Activated T-helper 17 cell treated with anti-CD3 and anti-CD28 coated beads, Interleukin-2, amount 50 U/mL, for 72 hours (primary cell): ENCODE data around the gene SRP68. TPM values are rescaled to one million over a fixed set of nuclear protein-coding genes. Genes with fewer than 3 reads are reported as not detected.
A peak's percentile ranks its signal among the peaks of the same experiment; 100 is the strongest.

Experiments used
- ATAC-seq: fragments of 150-1000 bp; cut with Tn5 transposase; replicated peaks from 2 replicates; pipeline ENCODE4 v1.10.0; 2021; ENCODE audit warnings: mild to moderate bottlenecking, moderate library complexity
- H3K27ac Mint-ChIP-seq: one replicate; pipeline ENCODE4 v1.8.0; 2022; ENCODE audit warnings: mixed read lengths
- H3K27me3 Mint-ChIP-seq: one replicate; pipeline ENCODE4 v1.8.0; 2022; ENCODE audit warnings: mixed read lengths
- H3K36me3 Mint-ChIP-seq: one replicate; pipeline ENCODE4 v1.8.0; 2022; ENCODE audit warnings: low read depth, mild to moderate bottlenecking, mixed read lengths
- H3K4me1 Mint-ChIP-seq: one replicate; pipeline ENCODE4 v1.8.0; 2022; ENCODE audit warnings: mixed read lengths
- H3K4me3 Mint-ChIP-seq: one replicate; pipeline ENCODE4 v1.8.0; 2022; ENCODE audit warnings: mild to moderate bottlenecking, mixed read lengths
- H3K9me3 Mint-ChIP-seq: one replicate; pipeline ENCODE4 v1.8.0; 2022; ENCODE audit warnings: mixed read lengths
- total RNA-seq, 2 donors: library from RNA; stranded (reverse); gene quantifications; one replicate each; pipeline ENCODE4 v1.2.3, GENCODE V29; 2022

Gene SRP68
- total RNA-seq, 2 donors from 2014 or later: 109 to 117 TPM

- no peak overlapping the region for H3K27ac Mint-ChIP-seq
- no peaks in the 10 kb centered on the region for H3K9me3 Mint-ChIP-seq
- H3K27me3 Mint-ChIP-seq: no peaks in the 10 kb centered on the region
- no peak for ATAC-seq
- H3K4me1 Mint-ChIP-seq: peaks cover 4% of the 10 kb centered on the region
- H3K4me3 Mint-ChIP-seq: no peak overlapping the region
- H3K36me3 Mint-ChIP-seq: no peaks in the 10 kb centered on the region
Measured at GRCh38 chr17:76013377-76013932, 58.9 kb downstream of the SRP68 start.

- no peaks in the 10 kb centered on the region for H3K36me3 Mint-ChIP-seq
- H3K4me1 Mint-ChIP-seq: peaks cover 4% of the 10 kb centered on the region
- H3K9me3 Mint-ChIP-seq: no peaks in the 10 kb centered on the region
- no peaks in the 10 kb centered on the region for H3K27me3 Mint-ChIP-seq
- no peak overlapping the region for H3K4me3 Mint-ChIP-seq
- H3K27ac Mint-ChIP-seq: no peak overlapping the region
- no peak for ATAC-seq
Measured at GRCh38 chr17:76011951-76012350, 60.4 kb downstream of the SRP68 start.

GRCh38 chr17:76009969-76010661, 62.2 kb downstream of the SRP68 start:
- no peaks in the 10 kb centered on the region for H3K27me3 Mint-ChIP-seq
- ATAC-seq: no peak
- H3K36me3 Mint-ChIP-seq: no peaks in the 10 kb centered on the region
- H3K4me1 Mint-ChIP-seq: peaks cover 4% of the 10 kb centered on the region
- H3K9me3 Mint-ChIP-seq: no peaks in the 10 kb centered on the region
- no peak overlapping the region for H3K4me3 Mint-ChIP-seq
- H3K27ac Mint-ChIP-seq: no peak overlapping the region

- H3K27ac Mint-ChIP-seq: no peak overlapping the region
- no peaks in the 10 kb centered on the region for H3K36me3 Mint-ChIP-seq
- no peak overlapping the region for H3K4me3 Mint-ChIP-seq
- peaks cover 4% of the 10 kb centered on the region for H3K4me1 Mint-ChIP-seq
- no peaks in the 10 kb centered on the region for H3K9me3 Mint-ChIP-seq
- no peak for ATAC-seq
- H3K27me3 Mint-ChIP-seq: no peaks in the 10 kb centered on the region
Measured at GRCh38 chr17:76009447-76009846, 62.9 kb downstream of the SRP68 start.

- H3K4me1 Mint-ChIP-seq: peaks cover 4% of the 10 kb centered on the region
- H3K27me3 Mint-ChIP-seq: no peaks in the 10 kb centered on the region
- H3K9me3 Mint-ChIP-seq: no peaks in the 10 kb centered on the region
- no peaks in the 10 kb centered on the region for H3K36me3 Mint-ChIP-seq
- H3K27ac Mint-ChIP-seq: no peak overlapping the region
- H3K4me3 Mint-ChIP-seq: no peak overlapping the region
- no peak for ATAC-seq
Measured at GRCh38 chr17:76008630-76009425, 63.5 kb downstream of the SRP68 start.

GRCh38 chr17:76008208-76008607, 64.1 kb downstream of the SRP68 start:
- H3K27me3 Mint-ChIP-seq: no peaks in the 10 kb centered on the region
- H3K9me3 Mint-ChIP-seq: no peaks in the 10 kb centered on the region
- H3K27ac Mint-ChIP-seq: no peak overlapping the region
- H3K36me3 Mint-ChIP-seq: no peaks in the 10 kb centered on the region
- no peak for ATAC-seq
- no peak overlapping the region for H3K4me3 Mint-ChIP-seq
- peaks cover 4% of the 10 kb centered on the region for H3K4me1 Mint-ChIP-seq

- Mint-ChIP-seq H3K36me3 (no peaks in the 10 kb centered on the region), H3K4me1 (peaks cover 4% of the 10 kb centered on the region), H3K4me3 (no peak overlapping the region), H3K9me3 (no peaks in the 10 kb centered on the region), H3K27me3 (no peaks in the 10 kb centered on the region), H3K27ac (no peak overlapping the region)
- ATAC-seq: no peak
Measured at GRCh38 chr17:76007850-76008165, 64.5 kb downstream of the SRP68 start.

GRCh38 chr17:76007131-76007849, 65.0 kb downstream of the SRP68 start:
- Mint-ChIP-seq H3K4me3 (no peak overlapping the region), H3K27me3 (no peaks in the 10 kb centered on the region), H3K36me3 (no peaks in the 10 kb centered on the region), H3K4me1 (peaks cover 4% of the 10 kb centered on the region), H3K27ac (no peak overlapping the region), H3K9me3 (no peaks in the 10 kb centered on the region)
- no peak for ATAC-seq

GRCh38 chr17:76005263-76006149, 66.8 kb downstream of the SRP68 start:
- Mint-ChIP-seq H3K27me3 (no peaks in the 10 kb centered on the region), H3K4me3 (no peak overlapping the region), H3K4me1 (peaks cover 4% of the 10 kb centered on the region), H3K36me3 (no peaks in the 10 kb centered on the region), H3K9me3 (no peaks in the 10 kb centered on the region), H3K27ac (peak overlapping the region; percentile 53)
- peak; percentile 86 for ATAC-seq

- Mint-ChIP-seq H3K4me3 (no peak overlapping the region), H3K27ac (peak overlapping the region; percentile 53), H3K27me3 (no peaks in the 10 kb centered on the region), H3K9me3 (no peaks in the 10 kb centered on the region), H3K36me3 (no peaks in the 10 kb centered on the region), H3K4me1 (peaks cover 4% of the 10 kb centered on the region)
- no peak for ATAC-seq
Measured at GRCh38 chr17:76004750-76005262, 67.5 kb downstream of the SRP68 start.

GRCh38 chr17:76003915-76004314, 68.4 kb downstream of the SRP68 start:
- no peaks in the 10 kb centered on the region for H3K4me1 Mint-ChIP-seq
- H3K9me3 Mint-ChIP-seq: no peaks in the 10 kb centered on the region
- H3K4me3 Mint-ChIP-seq: no peak overlapping the region
- H3K27me3 Mint-ChIP-seq: no peaks in the 10 kb centered on the region
- no peaks in the 10 kb centered on the region for H3K36me3 Mint-ChIP-seq
- ATAC-seq: no peak
- peak overlapping the region; percentile 39 for H3K27ac Mint-ChIP-seq

GRCh38 chr17:76002100-76002499, 70.2 kb downstream of the SRP68 start:
- H3K27ac Mint-ChIP-seq: no peak overlapping the region
- ATAC-seq: no peak

GRCh38 chr17:76000755-76001521, 71.4 kb downstream of the SRP68 start, which contains the start of gene CDK3:
TSS of gene CDK3 (plus strand) at chr17:76000855. CDS start at chr17:76001426, 571 bp downstream.
- peaks cover 14% of the 10 kb centered on the region for H3K4me1 Mint-ChIP-seq

More at GRCh38 chr17:76002100-76002499, 70.2 kb downstream of the SRP68 start:
- H3K36me3 Mint-ChIP-seq: no peaks in the 10 kb centered on the region
- H3K27me3 Mint-ChIP-seq: no peaks in the 10 kb centered on the region
- peaks cover 7% of the 10 kb centered on the region for H3K4me1 Mint-ChIP-seq
- H3K4me3 Mint-ChIP-seq: no peak overlapping the region
- H3K9me3 Mint-ChIP-seq: no peaks in the 10 kb centered on the region

More at GRCh38 chr17:76000755-76001521, 71.4 kb downstream of the SRP68 start, which contains the start of gene CDK3:
- no peak within 1 kb of the TSS for H3K27ac Mint-ChIP-seq
- no peaks in the 10 kb centered on the region for H3K9me3 Mint-ChIP-seq
- H3K36me3 Mint-ChIP-seq: no peaks in the 10 kb centered on the region
- no peak within 1 kb of the TSS for H3K4me3 Mint-ChIP-seq
- H3K27me3 Mint-ChIP-seq: no peaks in the 10 kb centered on the region
- ATAC-seq: no peak
